HG03139 (cell line): ENCODE measurements around the gene SYT14.
"Not testable (repeated sequence)": the region's sequence is repeated elsewhere in the genome, so short reads cannot be mapped to it uniquely, and the experiment has no call there.

Experiments
- ATAC-seq: cut with Tn5 transposase; IDR thresholded peaks from one replicate; pipeline ENCODE4 v1.9.1; 2021; ENCODE audit not compliant: unreplicated experiment

Gene SYT14

GRCh38 chr1:210196266-210196665 is 258.2 kb downstream of the SYT14 start:
- not testable (repeated sequence) for ATAC-seq

DNA sequence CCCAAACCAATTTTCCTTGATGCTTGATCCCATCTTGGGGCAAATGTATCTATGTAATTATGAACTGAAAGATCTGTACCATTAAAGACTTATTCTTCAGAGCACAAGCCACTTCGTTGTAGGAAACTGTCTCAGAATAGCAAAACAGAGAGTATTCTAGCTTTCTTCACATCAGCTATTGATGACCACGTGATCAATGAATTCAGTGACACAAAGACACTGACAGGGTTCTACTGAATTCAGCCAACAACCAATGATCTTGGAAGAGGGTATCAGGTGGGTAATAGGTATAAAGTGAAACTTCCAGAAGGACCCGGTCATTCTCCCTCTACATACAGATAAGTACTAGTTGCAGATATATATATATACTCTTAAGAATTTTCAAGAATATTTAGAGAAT is 260.8 kb downstream of the SYT14 start:
- no peak for ATAC-seq

DNA sequence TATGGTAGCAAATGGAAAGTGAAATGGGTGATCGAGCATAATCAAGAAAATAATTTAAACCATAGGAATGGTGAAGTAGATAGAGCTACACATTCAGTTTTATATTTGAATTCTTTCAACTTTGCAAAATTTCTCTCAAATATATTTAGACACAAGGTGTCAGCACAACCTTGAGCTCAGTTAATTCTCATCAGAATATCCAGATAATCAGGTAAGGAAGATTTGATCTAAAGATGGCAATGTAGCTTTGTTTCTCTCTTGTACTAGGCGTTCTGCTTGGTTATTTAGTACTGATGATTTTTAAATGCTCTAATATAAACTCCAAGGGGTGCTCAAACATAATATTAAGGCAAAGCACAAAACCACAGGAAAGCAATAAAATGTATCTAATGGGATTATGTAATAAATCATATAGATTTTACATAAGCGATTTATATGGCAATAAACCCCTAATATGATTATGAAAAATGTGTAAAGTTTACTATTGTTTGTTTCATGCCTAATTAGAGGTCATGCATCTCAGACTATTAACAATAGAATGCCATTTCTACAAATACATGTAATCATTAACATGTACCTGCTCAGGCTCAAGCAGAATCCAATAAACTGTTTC is 262.2 kb downstream of the SYT14 start:
- no peak for ATAC-seq

DNA sequence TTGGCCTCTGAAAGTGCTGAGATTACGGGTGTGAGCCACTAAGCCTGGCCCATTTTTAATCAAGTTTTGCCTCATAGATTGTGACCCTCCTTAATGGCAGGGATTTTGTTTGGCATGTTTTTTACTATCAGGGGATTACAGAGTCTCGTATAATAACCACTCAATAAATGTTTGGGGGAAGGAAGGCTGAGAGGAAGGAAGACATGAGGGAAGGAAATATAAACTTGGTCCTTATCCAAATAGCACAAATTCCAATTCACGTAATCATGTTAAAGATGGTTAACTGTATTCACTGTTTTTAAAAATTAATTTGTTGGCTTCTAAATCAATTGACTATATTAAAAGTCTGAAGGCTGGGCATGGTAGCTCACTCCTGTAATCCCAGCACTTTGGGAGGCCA is 263.7 kb downstream of the SYT14 start:
- ATAC-seq: no peak

- ATAC-seq: no peak
Measured at GRCh38 chr1:210207597-210208450, 269.8 kb downstream of the SYT14 start.

DNA sequence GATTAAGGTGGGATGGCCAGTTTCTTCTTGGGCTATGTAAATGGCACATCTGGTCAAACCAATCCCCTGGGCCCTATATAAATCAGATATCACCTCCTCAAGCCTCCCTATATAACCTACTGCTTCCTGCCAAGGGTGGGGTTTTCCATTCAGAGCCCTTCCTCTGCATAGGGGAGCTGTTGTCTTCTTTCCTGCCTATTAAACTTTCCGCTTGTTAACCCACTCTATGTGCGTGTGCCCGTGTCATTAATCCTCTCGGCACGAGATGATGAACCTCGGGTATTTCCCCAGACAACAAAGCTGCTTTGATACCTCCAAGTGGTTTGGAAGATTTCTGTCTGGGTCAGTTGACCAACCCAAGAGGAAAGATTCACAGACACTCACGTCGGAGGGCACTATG is 275.3 kb downstream of the SYT14 start:
- no peak for ATAC-seq

- ATAC-seq: no peak
Measured at GRCh38 chr1:210214573-210215409, 276.8 kb downstream of the SYT14 start.

DNA sequence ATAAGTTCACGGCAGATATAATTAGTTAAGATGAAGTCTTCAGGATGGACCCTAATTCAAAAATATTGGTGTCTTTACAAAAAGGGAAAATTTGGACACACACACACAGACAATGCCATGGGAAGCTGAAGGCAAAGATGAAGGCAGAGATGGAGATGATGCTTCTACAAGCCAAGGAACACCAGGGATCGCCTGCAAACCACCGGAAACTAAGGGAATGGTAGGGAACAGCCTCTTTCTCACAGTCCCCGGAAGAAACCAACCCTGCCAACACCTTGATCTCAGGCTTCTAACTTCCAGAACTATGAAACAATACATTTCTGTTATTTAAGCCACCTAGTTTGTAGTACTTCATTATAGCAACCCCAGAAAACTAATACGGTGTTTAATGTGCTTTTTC is 279.5 kb downstream of the SYT14 start:
- no peak for ATAC-seq

DNA sequence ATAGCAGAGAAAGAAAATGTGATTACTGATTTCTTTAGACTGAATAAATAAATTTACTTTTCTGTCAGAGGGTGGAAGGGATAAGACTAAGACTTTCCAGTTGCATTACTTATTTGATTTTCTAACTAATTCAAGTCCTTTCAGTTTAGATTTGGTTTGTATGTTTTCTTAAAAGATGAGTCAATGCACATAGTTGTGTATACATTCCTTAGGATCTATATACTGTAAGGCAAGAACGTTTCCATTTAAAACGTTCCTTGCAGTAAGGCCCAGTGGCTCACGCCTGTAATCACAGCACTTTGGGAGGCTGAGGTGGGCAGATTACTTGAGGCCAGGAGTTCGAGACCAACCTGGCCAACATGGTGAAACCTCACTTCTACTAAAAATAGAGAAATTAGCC is 280.0 kb downstream of the SYT14 start:
- ATAC-seq: no peak
